IPS-18a (cell line): Measurements from ENCODE around the gene CWF19L1.

Source experiments
- H3K27ac ChIP-seq: one replicate; pipeline ENCODE4 v1.5.1; 2013; ENCODE audit warnings: low read length
- H3K27me3 ChIP-seq: one replicate; pipeline ENCODE4 v1.6.1; 2013; ENCODE audit warnings: mild to moderate bottlenecking, low read length; ENCODE audit not compliant: control insufficient read depth, insufficient read depth
- H3K36me3 ChIP-seq: one replicate; pipeline ENCODE4 v1.6.1; 2013; ENCODE audit warnings: low read depth, low read length; ENCODE audit not compliant: control insufficient read depth
- H3K4me1 ChIP-seq: one replicate; pipeline ENCODE4 v1.6.1; 2013; ENCODE audit warnings: low read depth, low read length; ENCODE audit not compliant: control insufficient read depth
- H3K4me3 ChIP-seq: one replicate; pipeline ENCODE4 v1.5.1; 2013; ENCODE audit warnings: low read length
- H3K9ac ChIP-seq: one replicate; pipeline ENCODE4 v1.6.1; 2013; ENCODE audit warnings: mild to moderate bottlenecking, low read length, moderate library complexity
- H3K9me3 ChIP-seq: one replicate; pipeline ENCODE4 v1.6.1; 2013; ENCODE audit warnings: low read depth, low read length; ENCODE audit not compliant: control insufficient read depth

CWF19L1 gene

GRCh38 chr10:100245484-100246220, 21.8 kb downstream of the CWF19L1 start:
- Histone ChIP-seq H3K4me1 (no peaks in the 10 kb centered on the region), H3K9me3 (no peaks in the 10 kb centered on the region), H3K9ac (no peak overlapping the region), H3K4me3 (no peak overlapping the region), H3K27me3 (no peaks in the 10 kb centered on the region), H3K27ac (no peak overlapping the region), H3K36me3 (peaks cover 55% of the 10 kb centered on the region)

DNA sequence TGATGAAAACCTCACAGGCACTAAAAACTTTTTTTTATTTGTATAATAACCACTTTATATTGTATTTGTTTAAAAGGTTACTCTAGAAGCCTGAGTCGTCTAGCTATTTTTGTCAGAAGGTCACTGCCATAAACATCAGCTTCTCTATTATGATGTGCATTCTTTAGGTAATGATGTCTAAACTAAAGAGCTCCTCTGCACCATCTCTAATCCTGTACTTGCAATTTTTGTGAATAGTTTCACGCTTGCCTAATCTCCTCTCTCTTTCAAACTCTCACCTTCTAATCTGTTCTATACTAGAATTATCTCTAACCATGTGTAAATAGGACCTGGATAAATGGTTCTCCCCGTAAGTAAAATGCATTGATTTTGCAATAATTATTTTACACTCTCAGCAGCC, 27.6 kb downstream of the CWF19L1 start:
- Histone ChIP-seq H3K4me1 (no peaks in the 10 kb centered on the region), H3K27me3 (no peaks in the 10 kb centered on the region), H3K27ac (no peak overlapping the region), H3K4me3 (no peak overlapping the region), H3K9ac (no peak overlapping the region), H3K36me3 (peaks cover 53% of the 10 kb centered on the region), H3K9me3 (no peaks in the 10 kb centered on the region)

DNA sequence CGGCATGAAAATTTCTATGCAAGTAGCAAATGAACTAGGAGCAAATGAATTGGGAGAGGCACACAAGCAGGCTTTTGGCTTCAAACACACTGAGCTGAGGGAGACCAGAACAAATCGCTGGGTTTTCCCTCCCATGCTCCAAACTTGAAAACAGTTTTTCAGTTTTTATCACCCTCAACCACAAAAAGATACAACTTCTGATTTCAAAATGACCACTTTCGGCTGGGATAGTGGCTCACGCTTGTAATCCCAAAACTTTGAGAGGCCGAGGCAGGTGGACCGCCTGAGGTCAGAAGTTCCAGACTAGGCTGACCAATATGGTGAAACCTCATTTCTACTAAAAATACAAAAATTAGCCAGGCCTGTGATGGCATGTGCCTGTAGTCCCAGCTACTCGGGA, 29.0 kb downstream of the CWF19L1 start:
- H3K27me3 ChIP-seq = no peaks in the 10 kb centered on the region
- no peak overlapping the region for H3K4me3 ChIP-seq
- H3K9ac ChIP-seq = no peak overlapping the region
- H3K4me1 ChIP-seq = no peaks in the 10 kb centered on the region
- H3K9me3 ChIP-seq = no peaks in the 10 kb centered on the region
- peaks cover 52% of the 10 kb centered on the region for H3K36me3 ChIP-seq
- H3K27ac ChIP-seq = no peak overlapping the region

- no peak overlapping the region for H3K4me3 ChIP-seq
- peaks cover 36% of the 10 kb centered on the region for H3K36me3 ChIP-seq
- H3K9ac ChIP-seq = no peak overlapping the region
- no peaks in the 10 kb centered on the region for H3K9me3 ChIP-seq
- H3K27me3 ChIP-seq = no peaks in the 10 kb centered on the region
- no peaks in the 10 kb centered on the region for H3K4me1 ChIP-seq
- H3K27ac ChIP-seq = no peak overlapping the region
Measured at GRCh38 chr10:100232101-100232500, 35.3 kb downstream of the CWF19L1 start.

- peak overlapping the region; percentile 63 for H3K9ac ChIP-seq
- H3K36me3 ChIP-seq = peaks cover 21% of the 10 kb centered on the region
- peak overlapping the region; percentile 96 for H3K4me3 ChIP-seq
- peak overlapping the region; percentile 57 for H3K27ac ChIP-seq
- H3K9me3 ChIP-seq = no peaks in the 10 kb centered on the region
- no peaks in the 10 kb centered on the region for H3K4me1 ChIP-seq
- no peaks in the 10 kb centered on the region for H3K27me3 ChIP-seq
Measured at GRCh38 chr10:100229819-100230422, 37.5 kb downstream of the CWF19L1 start.

DNA sequence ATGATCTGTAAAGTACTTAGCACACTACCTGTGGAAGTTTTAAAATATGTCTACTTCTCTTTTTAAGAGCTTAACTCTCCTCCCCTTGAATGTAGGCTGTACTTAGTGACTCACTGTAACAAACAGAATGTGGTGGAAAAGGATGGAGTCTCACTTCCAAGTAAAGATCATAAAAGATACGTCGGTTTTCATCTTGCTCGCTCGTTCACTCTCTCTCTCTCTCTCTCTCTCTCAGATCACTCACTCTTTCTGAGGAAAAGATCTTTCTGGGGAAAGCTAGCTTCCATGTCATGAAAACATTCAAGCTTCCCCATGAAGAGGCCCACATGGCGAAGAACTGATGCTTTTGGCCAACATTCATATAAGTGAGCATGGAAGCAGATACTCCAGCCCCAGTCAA, 43.6 kb downstream of the CWF19L1 start:
- Histone ChIP-seq H3K9ac (no peak overlapping the region), H3K9me3 (no peaks in the 10 kb centered on the region), H3K36me3 (peaks cover 34% of the 10 kb centered on the region), H3K4me1 (no peaks in the 10 kb centered on the region), H3K4me3 (no peak overlapping the region), H3K27ac (no peak overlapping the region), H3K27me3 (no peaks in the 10 kb centered on the region)

DNA sequence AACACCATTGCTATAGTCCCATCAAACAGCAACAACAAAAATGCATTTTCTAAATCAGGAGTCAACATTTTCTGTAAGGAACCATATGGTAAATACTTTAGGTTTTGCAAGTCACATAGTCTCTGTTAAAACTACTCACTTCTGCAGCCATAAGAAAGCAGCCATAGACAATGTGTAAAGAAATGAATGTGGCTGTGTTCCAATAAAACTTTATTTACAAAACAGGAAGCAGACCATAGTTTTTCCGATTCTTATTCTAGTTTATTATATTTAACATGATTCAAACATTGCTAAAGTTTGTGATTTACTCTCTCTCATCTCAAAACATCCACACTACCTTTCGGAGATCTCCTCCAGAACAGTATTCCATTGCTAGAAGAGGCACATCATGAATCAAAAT, 44.9 kb downstream of the CWF19L1 start:
- Histone ChIP-seq H3K27me3 (no peaks in the 10 kb centered on the region), H3K9ac (no peak overlapping the region), H3K9me3 (no peaks in the 10 kb centered on the region), H3K27ac (no peak overlapping the region), H3K36me3 (peaks cover 48% of the 10 kb centered on the region), H3K4me3 (no peak overlapping the region), H3K4me1 (no peaks in the 10 kb centered on the region)

- no peak overlapping the region for H3K9ac ChIP-seq
- no peak overlapping the region for H3K4me3 ChIP-seq
- no peaks in the 10 kb centered on the region for H3K9me3 ChIP-seq
- H3K4me1 ChIP-seq = no peaks in the 10 kb centered on the region
- H3K36me3 ChIP-seq = peaks cover 60% of the 10 kb centered on the region
- H3K27ac ChIP-seq = no peak overlapping the region
- H3K27me3 ChIP-seq = no peaks in the 10 kb centered on the region
Measured at GRCh38 chr10:100216006-100216405, 51.4 kb downstream of the CWF19L1 start.

DNA sequence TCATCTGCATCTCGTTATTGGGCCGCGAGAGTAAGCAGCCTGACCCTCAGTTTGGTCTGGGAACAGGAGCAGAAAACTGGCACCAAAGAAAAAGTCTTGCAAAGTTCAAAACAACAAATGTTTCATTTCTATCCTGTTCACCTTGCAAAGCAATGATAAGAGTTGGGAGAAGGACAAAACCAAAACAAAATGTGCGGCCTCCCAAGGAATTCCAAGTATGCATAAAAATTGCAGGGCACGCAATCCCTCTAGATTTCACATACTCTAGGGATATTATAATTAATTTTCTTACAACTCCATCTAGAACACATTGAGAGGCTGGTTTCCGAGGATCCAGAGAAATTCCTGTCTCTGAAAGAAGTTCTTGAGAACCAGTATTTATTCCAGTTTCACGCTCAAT, 58.1 kb downstream of the CWF19L1 start:
- no peaks in the 10 kb centered on the region for H3K4me1 ChIP-seq
- no peaks in the 10 kb centered on the region for H3K9me3 ChIP-seq
- H3K27ac ChIP-seq = no peak overlapping the region
- no peaks in the 10 kb centered on the region for H3K27me3 ChIP-seq
- H3K9ac ChIP-seq = no peak overlapping the region
- H3K36me3 ChIP-seq = peaks cover 35% of the 10 kb centered on the region
- H3K4me3 ChIP-seq = no peak overlapping the region

- Histone ChIP-seq H3K9me3 (no peaks in the 10 kb centered on the region), H3K36me3 (peaks cover 44% of the 10 kb centered on the region), H3K27ac (no peak overlapping the region), H3K4me1 (no peaks in the 10 kb centered on the region), H3K4me3 (no peak overlapping the region), H3K9ac (no peak overlapping the region), H3K27me3 (no peaks in the 10 kb centered on the region)
Measured at GRCh38 chr10:100208276-100208675, 59.2 kb downstream of the CWF19L1 start.

GRCh38 chr10:100204370-100204769, 63.1 kb downstream of the CWF19L1 start:
- no peaks in the 10 kb centered on the region for H3K27me3 ChIP-seq
- H3K4me3 ChIP-seq = no peak overlapping the region
- peaks cover 65% of the 10 kb centered on the region for H3K36me3 ChIP-seq
- H3K27ac ChIP-seq = no peak overlapping the region
- H3K4me1 ChIP-seq = no peaks in the 10 kb centered on the region
- no peaks in the 10 kb centered on the region for H3K9me3 ChIP-seq
- no peak overlapping the region for H3K9ac ChIP-seq

- no peak overlapping the region for H3K4me3 ChIP-seq
- no peaks in the 10 kb centered on the region for H3K27me3 ChIP-seq
- H3K9ac ChIP-seq = no peak overlapping the region
- H3K4me1 ChIP-seq = no peaks in the 10 kb centered on the region
- no peak overlapping the region for H3K27ac ChIP-seq
- peaks cover 68% of the 10 kb centered on the region for H3K36me3 ChIP-seq
- no peaks in the 10 kb centered on the region for H3K9me3 ChIP-seq
Measured at GRCh38 chr10:100201549-100201948, 65.9 kb downstream of the CWF19L1 start.
